ENCODE data around the gene PRPSAP1.

Gene PRPSAP1

DNA sequence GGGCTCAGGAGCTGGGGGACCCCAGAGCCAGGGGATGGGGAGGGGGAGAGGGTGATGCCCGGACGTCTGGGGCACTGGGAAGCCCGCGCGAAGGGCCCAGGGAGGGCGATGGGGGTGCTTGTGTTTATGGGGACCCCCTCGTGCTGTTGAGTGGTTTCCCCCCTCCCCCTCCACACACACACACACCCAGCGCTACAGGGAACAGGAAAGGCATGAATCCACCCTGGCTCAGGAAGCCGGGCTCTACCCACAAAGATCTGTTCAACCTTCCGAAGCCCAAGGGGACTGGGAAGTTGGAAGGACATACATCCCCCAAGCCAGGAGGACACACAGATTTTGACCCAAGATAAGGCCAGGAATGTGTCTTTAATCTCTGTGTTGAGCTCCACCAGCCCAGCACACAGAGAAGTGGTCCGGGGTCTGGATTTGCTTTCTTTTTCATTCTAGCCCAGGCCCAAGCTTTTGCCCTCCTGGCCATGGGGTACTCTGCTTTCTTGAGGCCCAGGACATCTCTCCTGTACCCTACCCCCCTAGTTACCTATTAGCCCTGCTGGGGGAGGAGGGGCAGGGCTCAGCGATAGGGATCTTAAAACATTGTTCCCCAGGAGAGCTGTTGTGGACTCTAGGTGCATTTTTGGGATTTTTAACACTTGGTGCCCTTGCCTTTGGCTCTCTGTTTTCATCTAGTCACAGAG, 87.3 kb downstream of the PRPSAP1 start:
- no peak for DNase-seq (ENCODE audit: low read depth in 2 of 2)

DNA sequence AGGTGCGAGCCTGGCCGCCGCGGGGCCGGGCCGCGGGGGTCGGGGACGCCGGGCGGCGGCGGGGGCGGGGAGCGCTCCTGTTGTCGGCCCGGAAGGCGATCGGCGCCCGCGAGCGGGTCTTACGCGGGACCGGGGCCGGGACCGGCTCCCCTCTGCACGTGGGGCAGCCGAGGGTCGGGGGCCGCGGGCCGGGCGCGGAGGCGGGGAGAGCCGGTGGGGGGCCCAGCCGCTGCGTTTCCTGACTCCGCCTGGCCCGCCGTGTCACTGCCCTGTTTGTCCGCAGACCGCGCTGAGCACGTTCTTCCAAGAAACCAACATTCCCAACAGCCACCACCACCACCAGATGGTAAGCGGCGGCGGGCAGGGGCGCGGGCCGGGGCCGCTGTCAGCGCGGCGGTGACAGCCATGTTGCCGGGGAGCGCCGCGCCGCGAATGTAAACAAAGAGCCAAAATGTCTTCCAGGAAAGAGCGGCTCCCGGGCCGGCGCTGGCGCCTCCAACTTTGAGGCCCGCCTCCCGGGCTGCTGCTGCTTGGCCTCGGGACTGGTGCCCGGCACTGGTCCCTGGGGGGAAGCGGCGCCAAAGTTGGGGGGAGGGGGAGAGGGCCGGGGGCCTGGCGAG, 88.0 kb downstream of the PRPSAP1 start:
- no peak for DNase-seq (ENCODE audit: low read depth in 2 of 2)

DNA sequence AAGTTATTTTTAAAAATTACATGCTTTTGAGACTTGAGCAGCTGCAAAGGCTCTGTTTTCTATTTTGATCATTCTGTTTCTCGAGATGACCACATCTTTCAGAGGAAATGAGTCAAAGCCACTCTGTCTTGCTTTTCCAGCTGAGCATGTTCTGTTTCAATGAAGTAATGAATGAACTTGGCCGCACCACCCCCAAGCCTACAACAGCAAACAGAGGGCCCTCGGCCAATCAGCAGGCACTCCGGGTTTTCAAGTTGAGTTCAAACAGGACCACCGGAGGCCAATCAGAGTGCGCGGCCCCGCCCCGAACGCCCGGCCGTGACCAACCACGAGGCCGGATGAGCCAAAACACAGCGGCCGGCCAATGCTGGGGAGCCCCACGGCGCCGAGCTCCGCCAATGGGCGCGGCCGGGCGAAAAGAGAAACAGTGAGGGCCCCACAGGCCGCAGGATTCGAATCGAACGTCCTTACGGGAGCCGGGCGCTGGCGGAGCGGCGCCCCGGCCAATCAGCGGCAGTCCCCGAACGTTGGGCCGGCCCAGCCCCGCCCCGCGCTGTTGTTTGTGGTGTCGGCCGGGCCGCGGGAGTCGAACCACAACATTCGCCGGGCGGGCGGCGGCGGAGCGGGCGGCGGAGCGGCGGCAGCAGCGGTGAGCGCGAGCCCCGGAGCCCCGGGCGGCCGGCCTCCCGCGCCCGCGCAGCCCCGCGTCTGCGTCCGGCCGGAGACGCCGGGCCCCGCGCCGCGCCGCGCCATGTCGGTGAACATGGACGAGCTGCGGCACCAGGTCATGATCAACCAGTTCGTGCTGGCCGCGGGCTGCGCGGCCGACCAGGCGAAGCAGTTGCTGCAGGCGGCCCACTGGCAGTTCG, 88.7 kb downstream of the PRPSAP1 start, which contains the start of gene UBALD2:
TSS of gene UBALD2 (plus strand) at position 594 of the 869 bp plus-strand sequence. CDS start at position 752, 158 bp downstream.
- DNase-seq (ENCODE audit: low read depth in 2 of 2): peak; percentile 98

DNA sequence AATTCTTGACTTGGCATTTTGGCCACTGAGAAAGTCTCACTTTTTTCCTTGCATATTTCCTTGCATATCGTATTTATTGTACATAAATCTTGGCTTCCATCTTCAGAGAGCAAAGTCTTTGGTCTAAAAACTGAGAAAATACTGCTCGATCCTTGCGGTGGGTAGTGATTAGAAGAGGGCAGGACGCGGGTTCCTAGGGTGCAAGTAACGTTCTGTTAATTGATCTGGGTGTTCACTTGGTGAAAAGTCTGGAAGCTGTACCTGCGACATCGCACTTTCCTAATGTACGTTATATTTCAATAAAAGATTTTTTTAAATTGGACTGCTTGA, 89.3 kb downstream of the PRPSAP1 start:
- DNase-seq (ENCODE audit: low read depth in 2 of 2): no peak

DNA sequence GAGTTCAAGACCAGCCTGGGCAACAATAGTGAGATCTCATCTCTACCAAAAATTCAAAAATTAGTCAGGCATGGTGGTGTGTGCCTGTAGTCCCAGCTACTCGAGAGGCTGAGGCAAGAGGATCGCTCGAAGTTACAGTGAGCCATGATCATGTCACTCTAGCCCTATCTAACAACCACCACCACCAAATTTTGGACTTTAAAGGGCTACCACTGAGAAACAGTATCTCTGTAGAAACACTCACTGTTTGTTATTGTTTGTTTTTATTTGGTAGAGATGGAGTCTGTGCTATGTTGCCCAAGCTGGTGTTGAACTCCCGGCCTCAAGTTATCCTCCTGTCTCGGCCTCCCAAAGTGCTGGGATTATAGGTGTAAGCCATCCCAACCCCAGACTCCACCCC, 89.8 kb downstream of the PRPSAP1 start:
- DNase-seq (ENCODE audit: low read depth in 2 of 2): no peak

DNA sequence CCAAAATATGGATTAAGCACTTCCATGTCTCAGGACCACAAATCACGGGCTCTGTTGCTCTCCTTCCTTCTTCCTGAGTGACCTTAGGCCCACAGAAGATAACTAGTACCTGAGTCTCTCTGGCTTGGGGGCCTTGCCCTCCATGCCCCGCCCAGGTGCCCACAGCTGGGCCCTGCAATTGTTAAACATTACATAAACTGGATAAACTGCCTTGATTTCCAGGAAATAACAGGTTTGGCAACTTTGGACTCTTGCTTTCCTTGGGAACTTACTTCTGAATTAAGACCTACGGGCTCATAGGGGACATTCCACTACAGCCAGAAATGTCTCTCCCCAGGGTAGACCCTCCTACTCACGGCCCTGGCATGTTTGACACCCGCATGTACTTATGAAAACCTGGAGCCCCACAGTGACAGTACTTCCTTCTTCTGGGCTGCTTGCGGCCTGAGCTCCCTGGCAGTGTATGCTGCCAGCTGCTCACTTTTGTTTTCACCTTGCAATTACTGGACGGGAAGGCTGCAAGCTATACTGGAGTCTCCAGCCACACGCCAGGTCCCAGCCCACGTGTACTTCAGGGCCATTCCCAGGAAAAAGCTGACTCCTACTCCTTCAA, 90.9 kb downstream of the PRPSAP1 start:
- DNase-seq (ENCODE audit: low read depth in 2 of 2): no peak

DNA sequence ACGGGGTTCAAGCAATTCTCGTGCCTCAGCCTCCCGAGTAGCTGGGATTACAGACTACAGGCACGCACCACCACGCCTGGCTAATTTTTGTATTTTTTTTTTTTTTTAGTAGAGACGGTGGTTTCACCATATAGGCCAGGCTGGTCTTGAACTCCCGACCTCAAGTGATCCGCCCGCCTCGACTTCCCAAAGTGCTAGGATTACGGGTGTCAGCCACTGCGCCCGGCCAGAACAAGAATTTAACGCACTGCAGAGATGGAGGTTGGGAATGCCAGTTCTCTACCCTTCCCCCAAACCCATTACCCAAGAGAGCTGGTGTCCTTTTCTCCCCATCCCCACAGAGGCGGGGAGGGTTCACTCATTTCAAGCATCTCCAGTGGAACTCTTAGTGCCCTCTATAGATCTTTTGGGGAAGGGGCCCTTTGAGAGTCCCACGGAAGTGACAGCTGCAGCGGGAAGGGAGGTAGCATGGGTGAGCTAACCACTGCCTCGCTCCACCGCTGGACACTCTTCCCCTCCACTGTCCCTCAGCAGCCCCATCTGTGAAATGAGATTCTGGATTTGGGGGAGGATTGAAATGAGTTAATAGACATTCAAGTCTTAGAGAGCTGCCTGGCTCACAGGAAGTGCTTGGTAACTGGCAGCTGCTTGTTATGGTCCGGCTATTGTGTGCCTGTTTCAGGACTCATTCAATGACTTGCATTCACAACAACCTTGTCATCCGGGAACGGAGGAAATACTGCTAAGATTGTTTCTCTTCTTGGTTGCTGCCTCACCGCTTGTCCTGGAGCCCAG, 92.1 kb downstream of the PRPSAP1 start:
- no peak for DNase-seq (ENCODE audit: low read depth in 2 of 2)

DNA sequence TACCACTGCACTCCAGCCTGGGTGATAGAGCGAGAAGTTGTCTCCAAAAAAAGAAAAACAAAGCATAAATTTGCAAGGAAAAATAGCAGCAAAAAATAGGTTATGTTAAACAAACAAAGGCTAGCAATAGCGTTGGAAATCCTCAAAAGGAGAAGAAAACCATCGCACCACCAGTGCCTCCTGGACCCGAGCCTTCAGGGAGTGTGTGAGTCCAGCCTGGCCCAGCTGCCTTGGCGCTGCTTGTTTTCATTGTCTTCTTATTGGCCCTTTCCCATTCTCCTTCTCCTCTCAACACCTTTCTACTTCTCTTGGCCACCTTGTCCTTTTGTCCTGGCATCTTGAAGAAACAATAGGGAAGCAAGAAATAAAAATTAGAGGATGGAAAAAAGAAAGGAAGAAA, 93.0 kb downstream of the PRPSAP1 start:
- no peak for DNase-seq (ENCODE audit: low read depth in 2 of 2)

DNA sequence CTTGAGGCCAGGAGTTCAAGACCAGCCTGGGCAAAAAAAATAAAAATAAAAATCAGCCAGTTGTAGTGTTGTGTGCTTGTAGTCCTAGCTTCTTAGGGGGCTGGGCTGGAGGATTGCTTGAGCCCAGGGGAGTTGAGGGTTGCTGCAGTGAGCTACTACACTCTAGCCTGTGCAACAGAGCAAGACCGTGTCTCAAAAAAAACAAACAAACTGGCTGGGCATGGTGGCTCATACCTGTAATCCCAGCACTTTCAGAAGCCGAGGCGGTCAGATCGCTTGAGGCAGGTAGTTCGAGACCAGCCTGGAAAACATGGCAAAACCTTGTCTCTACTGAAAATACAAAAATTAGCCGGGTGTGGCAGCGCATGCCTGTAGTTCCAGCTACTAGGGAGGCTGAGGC, 93.5 kb downstream of the PRPSAP1 start:
- no peak for DNase-seq (ENCODE audit: low read depth in 2 of 2)

Measured in stimulated activated CD4-positive, alpha-beta T cell treated with anti-CD3 and anti-CD28 coated beads, Interleukin-12 subunit alpha, Interleukin-12 subunit beta, amount 100 ng/mL, for 24 hours (primary cell).